SH-SY5Y (cell line): ENCODE measurements around the gene SLC26A8.

Experiments used
- GATA2 ChIP-seq: IDR thresholded peaks from 2 replicates; pipeline ENCODE4 v1.6.1; 2011; ENCODE audit warnings: mild to moderate bottlenecking, low read depth, low read length
- GATA3 ChIP-seq: IDR thresholded peaks from 2 replicates; pipeline ENCODE4 v1.6.1; 2011; ENCODE audit warnings: low read depth, mild to moderate bottlenecking, low read length, moderate library complexity

- no peak for TF ChIP-seq GATA2
- TF ChIP-seq GATA3, result no peak
Measured at GRCh38 chr6:35894776-35895175, 129.7 kb downstream of the SLC26A8 start.
